NB4 (cell line): ENCODE data around the gene NELL2.
"Not testable (repeated sequence)": the region's sequence is repeated elsewhere in the genome, so short reads cannot be mapped to it uniquely, and the experiment has no call there.

ENCODE experiments used
- DNase-seq: peaks from one replicate; pipeline ENCODE4 v3.0.0; 2010; ENCODE audit warnings: low read depth
- H3K4me3 ChIP-seq: one replicate; pipeline ENCODE4 v1.5.1; 2011; ENCODE audit warnings: mild to moderate bottlenecking, low read depth, low read length, moderate library complexity
- CTCF ChIP-seq: IDR thresholded peaks from one replicate; pipeline ENCODE4 v1.5.1; 2012; ENCODE audit warnings: low read depth, low read length
- MAX ChIP-seq: IDR thresholded peaks from 2 replicates; pipeline ENCODE4 v1.6.1; 2011; ENCODE audit warnings: low read depth, low read length
- MYC ChIP-seq: IDR thresholded peaks from 2 replicates; pipeline ENCODE4 v1.6.1; 2011; ENCODE audit warnings: low read depth, low read length
- POLR2A ChIP-seq: IDR thresholded peaks from 2 replicates; pipeline ENCODE4 v1.6.1; 2011; ENCODE audit warnings: mild to moderate bottlenecking; ENCODE audit not compliant: insufficient read length; ENCODE audit errors: extremely low read depth

Gene NELL2

GRCh38 chr12:44833561-44833960, 42.6 kb downstream of the NELL2 start:
- no peak for TF ChIP-seq MYC
- TF ChIP-seq MAX, result no peak
- no peak for TF ChIP-seq POLR2A
- TF ChIP-seq CTCF, result no peak
- no peak overlapping the region for H3K4me3 ChIP-seq
- no peak for DNase-seq

GRCh38 chr12:44830566-44831055, 45.5 kb downstream of the NELL2 start:
- no peak overlapping the region for H3K4me3 ChIP-seq
- no peak for DNase-seq
- TF ChIP-seq MAX (no peak), CTCF (no peak), MYC (no peak), POLR2A (no peak)

- DNase-seq, result no peak
- H3K4me3 ChIP-seq, result no peak overlapping the region
- TF ChIP-seq MYC, result no peak
- no peak for TF ChIP-seq POLR2A
- no peak for TF ChIP-seq MAX
- TF ChIP-seq CTCF, result no peak
Measured at GRCh38 chr12:44829045-44829444, 47.1 kb downstream of the NELL2 start.

- no peak for DNase-seq
- H3K4me3 ChIP-seq, result no peak overlapping the region
- TF ChIP-seq MAX (no peak), MYC (no peak), POLR2A (no peak), CTCF (no peak)
Measured at GRCh38 chr12:44827832-44828438, 48.2 kb downstream of the NELL2 start.

- H3K4me3 ChIP-seq, DNase-seq: not testable (repeated sequence)
Measured at GRCh38 chr12:44821702-44822101, 54.4 kb downstream of the NELL2 start.

GRCh38 chr12:44819884-44820283, 56.2 kb downstream of the NELL2 start:
- no peak for TF ChIP-seq MAX
- DNase-seq, result no peak
- H3K4me3 ChIP-seq, result no peak overlapping the region

- TF ChIP-seq MYC (no peak), POLR2A (no peak), CTCF (no peak), MAX (no peak)
- H3K4me3 ChIP-seq, result no peak overlapping the region
- peak; percentile 7 for DNase-seq
Measured at GRCh38 chr12:44817687-44818086, 58.4 kb downstream of the NELL2 start.
